ENCODE measurements around the gene TRIM47. TPM values are rescaled to one million over a fixed set of nuclear protein-coding genes. Genes with fewer than 3 reads are reported as not detected.
"Not testable (repeated sequence)": the region's sequence is repeated elsewhere in the genome, so short reads cannot be mapped to it uniquely, and the experiment has no call there.

TRIM47 gene
- total RNA-seq, 2 donors from 2014 or later = 60.8 to 70.9 TPM

DNA sequence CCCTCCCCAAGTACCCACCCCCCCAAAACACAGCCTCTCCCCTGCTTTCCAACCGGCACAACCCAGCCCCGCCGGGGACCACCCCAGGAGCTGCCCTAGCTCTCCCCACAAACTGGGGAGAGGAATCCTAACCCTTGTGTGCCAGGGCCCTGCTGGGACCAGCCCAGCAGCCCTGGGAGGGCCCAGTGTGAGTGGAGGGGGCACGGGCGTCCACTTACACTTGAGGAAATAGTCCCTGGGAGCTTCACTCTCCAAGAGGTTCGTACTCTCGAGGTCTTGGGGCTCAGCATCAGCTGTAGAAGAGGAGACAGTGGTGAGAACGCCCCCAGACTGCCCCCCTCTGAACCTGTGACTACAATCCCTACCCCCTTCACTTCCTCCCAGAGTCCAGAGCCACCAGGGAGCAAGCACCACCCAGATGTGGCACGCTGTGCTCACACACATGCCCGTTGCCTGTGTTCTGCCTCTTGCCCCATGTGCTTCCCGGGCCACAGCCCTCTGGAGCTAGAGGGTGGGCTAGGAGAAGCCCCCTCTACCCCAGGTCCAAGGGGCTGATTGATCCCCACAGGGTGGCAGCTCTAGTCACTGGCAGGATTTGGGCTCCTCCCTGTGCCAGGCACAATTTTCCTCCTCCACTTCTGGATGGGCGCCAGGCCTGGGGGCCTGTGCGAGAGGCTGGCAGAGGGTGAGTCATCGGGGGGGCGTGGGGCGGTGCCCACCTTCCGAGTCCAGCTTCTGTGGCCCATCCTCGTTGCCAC lies 3.0 kb downstream of the TRIM47 start:
- intact Hi-C loops (cut with DNase I) = loop anchor here in 1 of 2 donors (5.0 kb wide), 1 partner anchor 98 kb away; a partner anchor contains a TSS
- DNase-seq (ENCODE audit: low spot score) = no peak

DNA sequence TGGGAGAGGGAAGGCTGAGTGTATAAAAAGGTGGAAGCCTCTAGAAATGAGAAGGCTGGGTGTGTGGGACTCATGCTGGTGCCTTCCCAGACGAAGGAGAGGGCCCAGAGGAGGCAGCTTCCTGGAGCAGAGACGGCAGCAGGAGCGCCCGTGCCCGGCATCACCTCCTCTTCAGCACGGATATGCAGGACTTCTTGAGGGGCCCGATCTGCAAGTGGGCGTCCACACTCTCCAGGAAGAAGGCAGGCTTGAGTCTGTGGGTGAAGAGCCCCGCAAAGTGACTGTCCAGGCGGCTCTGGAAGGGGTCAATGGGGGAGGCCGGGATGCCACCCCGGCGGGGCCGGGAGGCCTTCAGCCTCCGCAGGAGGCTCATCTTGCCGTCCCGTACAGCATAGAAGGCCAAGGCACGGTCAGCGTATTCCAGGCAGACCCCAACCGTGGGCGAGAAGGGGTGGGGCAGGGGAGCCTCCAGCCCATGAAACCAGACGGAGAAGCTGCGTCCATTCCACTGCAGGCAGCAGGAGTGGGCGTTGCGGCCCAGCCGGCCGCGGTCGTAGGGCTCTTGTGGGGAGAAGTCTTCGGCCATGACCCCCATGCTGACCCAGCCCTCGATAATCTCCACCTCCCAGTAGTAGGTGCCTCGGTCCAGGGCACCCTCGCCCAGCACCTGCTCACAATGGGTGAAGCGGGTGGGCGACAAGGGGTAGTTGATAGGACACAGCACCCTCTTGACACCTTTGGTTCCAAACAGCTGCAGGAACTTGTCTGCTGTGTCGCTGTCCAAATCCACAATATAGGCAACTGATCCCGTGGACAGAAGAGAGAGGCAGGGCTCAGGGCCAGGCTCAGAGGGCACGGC lies 3.8 kb downstream of the TRIM47 start:
- intact Hi-C loops (cut with DNase I) = loop anchor here in 1 of 2 donors (5.0 kb wide), 1 partner anchor 97 kb away; a partner anchor contains a TSS
- DNase-seq (ENCODE audit: low spot score) = no peak

DNA sequence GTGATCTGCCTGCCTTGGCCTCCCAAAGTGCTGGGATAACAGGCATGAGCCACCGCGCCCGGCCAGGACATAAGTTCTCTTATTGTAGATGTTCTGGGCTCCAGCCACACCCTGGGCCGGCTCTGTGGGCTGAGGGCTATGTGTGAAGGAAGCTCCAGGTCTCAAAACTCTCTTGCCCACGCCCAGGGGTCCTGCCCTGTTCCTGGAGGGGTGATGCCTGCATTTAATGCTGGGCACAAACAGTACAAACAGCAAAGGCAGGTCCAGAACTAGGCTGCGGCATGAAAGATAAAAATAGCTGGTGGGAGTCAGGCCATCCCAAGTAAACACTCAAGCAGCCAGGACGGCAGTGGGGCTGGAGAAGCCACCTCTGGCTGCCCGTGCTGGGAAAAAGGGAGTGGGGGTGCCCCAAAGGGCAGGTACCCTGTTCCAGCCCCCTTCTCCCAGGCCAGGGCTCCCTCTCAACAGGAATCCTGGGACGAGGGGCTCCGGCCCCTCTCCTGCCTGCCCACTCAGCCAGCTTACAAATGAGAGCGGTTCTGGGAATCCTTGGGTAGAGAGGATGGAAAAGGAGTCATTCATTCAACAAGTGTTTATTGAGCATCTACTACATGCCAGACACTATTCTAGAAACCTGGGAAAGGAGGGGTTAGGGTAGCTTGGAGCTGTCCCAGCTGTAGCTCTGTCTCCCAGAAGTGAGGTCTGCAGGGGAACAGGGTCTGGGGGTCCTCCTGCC lies 4.6 kb downstream of the TRIM47 start:
- intact Hi-C loops (cut with DNase I) = no loop called here
- no peak for DNase-seq (ENCODE audit: low spot score)

- peak; percentile 95 for DNase-seq (ENCODE audit: low spot score)
- intact Hi-C loops (cut with DNase I) = no loop called here
Observed at GRCh38 chr17:75872434-75873351, 5.7 kb downstream of the TRIM47 start.

DNA sequence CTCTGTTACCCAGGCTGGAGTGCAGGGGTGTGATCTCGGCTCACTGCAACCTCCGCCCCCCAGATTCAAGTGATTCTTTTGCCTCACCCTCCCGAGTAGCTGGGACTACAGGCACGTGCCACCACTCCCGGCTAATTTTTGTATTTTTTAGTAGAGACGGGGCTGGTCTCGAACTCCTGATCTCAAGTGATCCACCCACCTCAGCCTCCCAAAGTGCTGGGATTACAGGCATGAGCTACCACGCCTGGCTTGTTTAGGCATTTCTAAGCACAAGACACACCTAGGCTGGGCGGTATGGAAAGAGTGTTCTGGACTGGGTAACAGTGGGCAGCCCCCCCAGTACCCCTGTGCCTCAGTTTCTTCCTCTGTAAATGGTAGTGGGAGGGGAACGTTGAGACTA lies 8.2 kb downstream of the TRIM47 start:
- intact Hi-C loops (cut with DNase I) = not testable (repeated sequence)

GRCh38 chr17:75869282-75870141 lies 8.9 kb downstream of the TRIM47 start:
- intact Hi-C loops (cut with DNase I) = no loop called here
- peak; percentile 92 for DNase-seq (ENCODE audit: low spot score)

More for the DNA sequence above, 8.2 kb downstream of the TRIM47 start:
- DNase-seq (ENCODE audit: low spot score) = not testable (repeated sequence)

- intact Hi-C loops (cut with DNase I); DNase-seq (ENCODE audit: low spot score): not testable (repeated sequence)
Observed at GRCh38 chr17:75868730-75869281, 9.6 kb downstream of the TRIM47 start.

GRCh38 chr17:75865404-75866188 lies 12.8 kb downstream of the TRIM47 start:
- DNase-seq (ENCODE audit: low spot score); intact Hi-C loops (cut with DNase I): not testable (repeated sequence)

GRCh38 chr17:75864887-75865286 lies 13.5 kb downstream of the TRIM47 start:
- DNase-seq (ENCODE audit: low spot score); intact Hi-C loops (cut with DNase I): not testable (repeated sequence)

GRCh38 chr17:75864448-75864871 lies 13.9 kb downstream of the TRIM47 start:
- DNase-seq (ENCODE audit: low spot score) = peak; percentile 88
- intact Hi-C loops (cut with DNase I) = no loop called here

- intact Hi-C loops (cut with DNase I) = no loop called here
- no peak for DNase-seq (ENCODE audit: low spot score)
Observed at GRCh38 chr17:75861927-75862317, 16.5 kb downstream of the TRIM47 start.

GRCh38 chr17:75859358-75859757 lies 19.0 kb downstream of the TRIM47 start:
- DNase-seq (ENCODE audit: low spot score); intact Hi-C loops (cut with DNase I): not testable (repeated sequence)

DNA sequence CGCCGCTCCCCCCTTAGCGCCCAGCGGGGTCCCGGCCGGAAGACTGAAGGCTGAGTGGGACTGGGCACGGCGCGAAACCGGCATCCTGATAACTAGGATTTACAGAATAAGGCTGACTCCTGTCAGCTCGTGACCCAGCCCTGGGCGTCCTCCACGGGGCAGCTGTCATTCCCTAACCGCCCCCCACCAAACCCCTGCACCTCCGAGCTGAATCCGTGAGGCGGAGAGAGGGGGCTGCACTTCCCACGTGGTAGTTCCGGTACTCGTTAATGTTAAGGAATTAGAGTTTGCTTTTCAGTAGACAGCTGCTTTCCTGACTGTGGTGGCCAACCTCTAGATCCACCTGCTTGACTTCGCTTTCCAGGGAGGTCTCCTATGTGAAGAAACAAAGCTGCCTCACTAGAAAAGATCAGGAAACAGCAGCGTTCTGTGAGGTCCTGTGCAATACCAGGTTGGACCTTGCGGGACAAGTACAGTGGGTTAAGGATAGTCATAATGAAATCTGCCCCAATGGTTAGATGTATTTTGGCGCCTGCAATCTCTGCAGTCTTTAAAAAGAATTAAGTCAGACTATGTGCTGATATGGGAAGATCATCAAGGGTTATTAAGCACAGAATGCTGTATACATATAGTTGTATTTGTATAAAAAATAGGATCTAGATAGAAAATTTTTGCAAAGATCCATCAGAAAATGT lies 22.2 kb downstream of the TRIM47 start:
- no peak for DNase-seq (ENCODE audit: low spot score)
- intact Hi-C loops (cut with DNase I) = no loop called here

DNA sequence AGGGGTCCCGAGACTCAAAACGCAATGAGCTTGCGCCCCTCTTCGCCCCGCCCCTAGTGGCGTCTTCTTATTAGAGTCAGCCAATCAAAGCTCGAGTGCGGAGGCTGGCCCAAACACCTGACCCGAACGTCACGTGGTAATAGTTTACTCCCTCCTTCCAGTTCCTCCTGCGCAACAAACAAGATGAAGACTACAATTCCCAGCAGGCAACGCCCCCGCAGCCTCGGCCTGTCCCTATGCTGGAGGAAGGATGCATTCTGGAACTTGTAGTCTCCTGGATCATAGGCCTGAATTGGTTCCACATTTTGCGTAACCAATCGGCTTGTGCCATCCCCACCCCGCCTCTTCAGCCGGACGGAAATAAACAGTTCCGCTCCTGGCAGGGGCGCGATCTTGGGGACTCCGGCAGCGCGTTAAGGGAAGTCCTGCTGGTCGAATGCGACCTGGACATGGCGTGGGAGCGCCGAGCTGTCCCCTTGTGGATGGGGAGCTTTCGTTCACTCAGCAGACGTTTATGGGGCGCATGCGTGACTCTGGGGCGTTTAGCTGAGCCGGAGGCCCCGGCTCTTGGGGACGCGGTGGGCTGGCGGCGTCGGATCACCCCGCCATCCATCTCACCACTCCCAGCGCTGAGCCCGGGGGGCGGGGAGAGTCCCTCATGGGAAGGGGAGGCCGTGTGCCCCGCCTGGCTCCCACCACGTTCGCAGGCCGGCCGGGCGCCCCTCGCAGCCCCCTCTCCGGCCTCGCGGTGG lies 22.9 kb downstream of the TRIM47 start, which contains the start of gene WBP2:
WBP2 (minus strand) TSS at position 26 of the 752 bp plus-strand sequence. CDS start 38 bp downstream, outside the sequence.
- peak; percentile 99 for DNase-seq (ENCODE audit: low spot score)
- intact Hi-C loops (cut with DNase I) = no loop called here

- intact Hi-C loops (cut with DNase I) = no loop called here
- no peak for DNase-seq (ENCODE audit: low spot score)
Observed at GRCh38 chr17:75854881-75855309, 23.5 kb downstream of the TRIM47 start.
